ENCODE data around the gene YARS1.

DNA sequence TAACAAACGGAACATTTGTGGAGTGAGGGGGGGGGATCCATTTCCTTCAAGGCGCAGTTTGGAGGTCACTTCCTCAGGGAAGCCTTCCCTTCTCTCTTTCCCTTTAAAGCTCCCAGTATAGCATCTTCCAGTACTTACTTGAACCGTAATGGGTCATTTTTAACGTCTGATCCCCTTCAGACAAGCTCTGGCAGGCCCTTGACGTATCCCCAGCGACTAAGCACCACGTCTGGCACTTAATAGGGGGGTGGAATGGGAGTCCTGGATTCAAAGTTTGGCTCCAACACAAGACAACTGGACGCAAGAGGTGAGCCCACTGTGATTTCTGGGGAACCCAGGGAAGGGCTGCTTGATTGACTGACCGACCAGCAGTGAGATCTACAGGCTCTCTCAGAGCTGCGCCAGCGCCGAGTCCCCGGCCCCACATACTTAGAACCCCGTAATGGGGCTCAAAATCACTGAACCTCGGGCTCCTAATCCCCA, 441 bp downstream of the YARS1 start:
- TF ChIP-seq EZH2phosphoT487 (IDR thresholded peaks at IDR 0.05; ENCODE audit: insufficient read depth, low read depth), result no peak
- TF ChIP-seq EZH2 (IDR thresholded peaks at IDR 0.05; ENCODE audit: insufficient read depth, poor library complexity, severe bottlenecking), result no peak
